ENCODE measurements around the gene HIKESHI. TPM values are rescaled to one million over a fixed set of nuclear protein-coding genes. Genes with fewer than 3 reads are reported as not detected.

The HIKESHI gene
- total and polyA plus RNA-seq, 2 of the 8 experiments (the other 6 are each of a cell fraction or from before 2014, with no cell fraction given) = 65.4 to 90.2 TPM

DNA sequence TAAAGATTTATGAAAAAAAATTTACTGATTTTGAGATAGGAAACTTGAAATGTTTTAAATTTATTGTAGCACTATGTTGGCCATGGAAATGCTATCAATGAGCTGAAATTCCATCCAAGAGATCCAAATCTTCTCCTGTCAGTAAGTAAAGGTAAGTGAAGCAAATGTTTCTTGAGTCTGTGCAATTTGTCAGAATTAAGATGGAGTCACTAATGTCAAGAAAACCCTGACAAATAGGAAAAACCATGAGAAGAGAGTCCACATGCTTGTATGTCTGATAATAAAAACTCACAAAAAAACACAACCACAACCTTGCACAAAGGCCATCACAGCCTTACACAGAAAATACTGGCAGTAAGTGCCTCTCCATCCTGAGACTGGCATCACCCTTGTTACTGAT, 44.6 kb upstream of the HIKESHI start (continued):
- TF ChIP-seq POU5F1 (IDR thresholded peaks at IDR 0.05; ENCODE audit: low read depth, low read length) = no peak
- TF ChIP-seq SAP30 (IDR thresholded peaks at IDR 0.05; ENCODE audit: insufficient read depth, insufficient replicate concordance, low read length) = no peak
- TF ChIP-seq NANOG (IDR thresholded peaks at IDR 0.05; ENCODE audit: insufficient read depth, low read depth, low read length, poor library complexity, severe bottlenecking) = no peak
